HL-60/S4 treated with retinoic acid at 250 ng/mL for 4 days and 3 days (cell line): ENCODE results near the gene DCTN3.

ENCODE experiments used
- in situ Hi-C: fragments of 300-500 bp; cut with MboI; formaldehyde crosslinking; loops from 2 replicates; pipeline ENCODE4 v1.7.0; 2022; ENCODE audit warnings: low sequenced_read_pairs

The DCTN3 gene

DNA sequence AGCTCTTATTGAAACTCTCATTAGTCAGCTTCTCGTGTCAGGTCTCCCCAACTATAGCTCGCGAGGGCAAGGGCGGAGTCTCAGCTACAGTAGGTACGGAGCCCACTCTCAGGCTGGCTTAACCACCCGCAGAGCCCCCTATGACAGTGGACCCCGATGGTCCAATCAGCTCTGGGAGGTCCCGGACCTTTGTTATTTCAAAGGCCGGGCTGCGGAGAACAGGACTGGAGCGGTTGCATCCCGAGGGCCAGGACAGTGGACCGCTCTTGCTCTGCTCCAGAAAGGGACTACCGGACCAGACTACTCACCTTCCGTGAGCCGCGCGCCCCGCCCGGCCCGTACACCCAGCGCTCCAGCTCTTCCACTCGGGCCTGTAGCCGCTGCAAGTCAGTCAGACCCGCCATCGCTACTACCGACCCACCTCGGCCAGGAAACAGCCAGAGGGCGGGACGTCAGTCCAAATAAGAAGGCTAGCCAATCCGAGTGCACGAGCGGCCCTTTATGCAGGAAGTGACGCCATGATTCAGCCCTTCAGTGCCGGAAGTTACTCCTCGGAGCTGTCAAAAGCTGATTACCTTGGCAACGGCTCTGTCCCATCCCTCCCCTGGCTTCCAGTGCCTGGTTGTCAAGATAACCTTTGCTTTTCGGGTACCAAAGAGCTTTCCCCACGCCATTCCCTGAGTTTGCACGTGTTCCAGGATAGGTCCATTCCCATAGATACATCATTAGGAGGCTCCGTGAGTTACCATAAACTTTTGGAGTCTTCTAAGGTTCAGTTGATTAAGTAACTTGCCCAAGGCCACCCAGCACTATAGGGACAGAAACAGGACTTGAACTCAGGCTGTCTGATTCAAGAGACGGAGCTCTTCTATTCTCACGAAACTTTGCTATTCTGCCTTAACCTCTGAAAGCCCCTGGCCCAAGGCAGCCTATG lies at the start of gene DCTN3:
Gene DCTN3 (minus strand): TSS at position 435 of the 934 bp plus-strand sequence. CDS start 31 bp downstream, at position 404.
- in situ Hi-C loops, result no loop called here

DNA sequence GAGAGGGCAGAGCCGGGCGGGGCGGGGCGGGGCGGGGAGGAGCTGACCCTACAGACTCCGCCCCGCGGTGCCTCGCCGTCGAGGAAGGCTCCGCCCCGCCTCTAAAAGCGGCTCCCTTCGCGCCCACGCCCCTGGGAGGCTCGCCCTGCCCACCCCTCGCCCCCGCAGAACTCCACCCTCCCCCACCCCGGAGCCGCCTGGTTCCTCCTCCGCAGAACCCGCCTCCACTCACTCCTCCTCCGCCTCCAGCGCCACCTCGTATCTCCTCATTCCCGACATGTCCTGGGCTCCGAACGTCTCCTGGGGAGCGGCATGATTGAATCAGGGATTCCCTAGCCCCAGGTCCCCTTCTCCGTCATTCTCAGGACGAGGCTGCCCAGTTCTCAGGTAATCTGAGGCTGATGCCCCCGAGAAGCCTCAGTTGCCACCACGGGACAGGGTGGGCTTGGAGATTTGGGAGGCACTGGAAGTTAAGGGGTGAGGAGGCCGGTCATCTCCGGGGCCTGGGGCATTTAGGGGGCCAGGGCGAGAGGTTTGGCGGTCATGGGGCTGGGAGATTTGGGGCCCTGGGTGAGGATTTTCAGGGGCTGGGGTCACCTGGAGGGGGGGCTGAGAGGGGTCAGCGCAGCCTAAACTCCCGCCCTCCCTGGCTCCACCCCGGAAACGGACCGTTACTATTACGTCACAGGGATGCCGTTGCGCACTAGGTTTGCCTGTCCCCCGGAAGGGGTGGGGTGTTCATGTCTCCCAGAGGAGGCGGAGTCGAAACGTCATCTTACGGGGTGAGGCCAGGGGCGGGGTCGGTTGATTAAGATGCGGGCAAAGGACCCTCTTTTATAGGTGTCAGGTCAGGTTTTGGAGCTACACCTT lies 45.3 kb upstream of the DCTN3 start:
- in situ Hi-C loops, result loop anchor here (10.0 kb wide), 1 partner anchor 61 kb away; no protein-coding TSS in a partner anchor

DNA sequence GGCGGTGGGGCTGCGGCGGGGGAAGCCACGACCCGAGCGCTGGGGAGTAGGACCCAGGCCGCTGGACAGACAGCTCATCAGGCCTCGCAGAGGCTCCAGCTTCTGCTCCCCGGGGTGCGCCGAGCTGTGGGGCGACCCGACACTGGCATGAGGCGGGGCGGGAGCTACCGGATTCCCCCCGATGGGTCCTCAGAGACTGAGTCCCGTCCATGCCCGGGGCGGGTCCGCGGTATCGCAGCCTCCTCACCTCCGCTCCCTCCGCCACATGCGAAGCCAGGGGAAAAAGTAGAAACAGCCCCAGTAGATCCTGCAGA lies 44.7 kb upstream of the DCTN3 start:
- in situ Hi-C loops, result loop anchor here (10.0 kb wide), 1 partner anchor 60 kb away; no protein-coding TSS in a partner anchor

DNA sequence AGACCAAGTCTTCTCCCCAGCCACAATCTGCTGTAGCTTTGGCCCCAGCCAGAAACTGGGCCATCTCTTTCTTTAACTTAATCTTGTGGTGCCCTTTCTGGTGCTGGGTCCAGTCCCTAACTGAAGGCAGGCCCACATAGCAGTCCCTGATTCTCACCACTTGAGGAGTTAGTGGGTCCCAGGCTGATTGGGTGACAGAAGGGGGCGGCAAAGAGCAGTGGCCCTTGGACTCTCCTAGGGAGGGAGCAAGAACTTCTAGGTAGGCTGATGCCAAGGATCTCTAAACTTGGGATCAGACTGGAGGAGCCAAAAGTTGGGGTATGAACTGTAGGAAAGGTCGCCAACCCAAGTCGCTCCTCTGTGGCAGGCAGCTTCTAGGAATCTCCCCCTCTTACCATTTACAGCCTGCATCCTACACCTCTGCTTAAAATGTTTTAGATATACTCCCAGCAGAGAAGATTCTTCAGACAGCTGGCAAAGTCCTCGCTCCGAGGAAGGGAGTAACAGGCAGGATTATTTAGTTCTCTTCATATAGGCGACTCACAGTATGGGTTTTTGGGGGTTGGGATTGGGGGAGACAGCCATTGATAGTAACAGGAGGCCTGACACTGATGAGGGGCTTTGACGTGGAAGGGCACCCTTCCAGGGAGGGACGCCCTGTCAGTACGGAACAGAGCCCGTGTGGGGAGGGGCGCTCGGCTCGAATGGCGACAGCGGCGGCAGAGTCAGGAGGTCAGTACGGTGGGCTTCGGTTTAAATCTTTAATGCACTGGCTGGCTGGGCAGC lies 44.2 kb upstream of the DCTN3 start:
- in situ Hi-C loops, result loop anchor here (10.0 kb wide), 1 partner anchor 60 kb away; no protein-coding TSS in a partner anchor

DNA sequence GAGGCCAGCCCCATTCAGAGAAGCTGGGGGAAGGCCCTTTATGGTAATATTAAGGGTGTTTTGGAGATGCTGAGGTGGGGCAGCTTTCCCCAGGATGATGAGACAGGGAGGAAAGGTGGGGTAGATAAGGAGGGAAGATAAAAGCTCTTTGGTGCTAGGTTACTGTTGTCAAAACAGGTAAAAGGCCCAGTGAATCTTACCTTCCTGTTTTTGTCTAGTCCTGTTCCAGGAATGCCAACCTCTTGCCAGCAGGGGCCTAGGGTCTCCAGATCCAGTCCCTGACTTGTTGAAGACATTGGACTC lies 43.0 kb upstream of the DCTN3 start:
- in situ Hi-C loops, result loop anchor here (10.0 kb wide), 1 partner anchor 58 kb away; no protein-coding TSS in a partner anchor

DNA sequence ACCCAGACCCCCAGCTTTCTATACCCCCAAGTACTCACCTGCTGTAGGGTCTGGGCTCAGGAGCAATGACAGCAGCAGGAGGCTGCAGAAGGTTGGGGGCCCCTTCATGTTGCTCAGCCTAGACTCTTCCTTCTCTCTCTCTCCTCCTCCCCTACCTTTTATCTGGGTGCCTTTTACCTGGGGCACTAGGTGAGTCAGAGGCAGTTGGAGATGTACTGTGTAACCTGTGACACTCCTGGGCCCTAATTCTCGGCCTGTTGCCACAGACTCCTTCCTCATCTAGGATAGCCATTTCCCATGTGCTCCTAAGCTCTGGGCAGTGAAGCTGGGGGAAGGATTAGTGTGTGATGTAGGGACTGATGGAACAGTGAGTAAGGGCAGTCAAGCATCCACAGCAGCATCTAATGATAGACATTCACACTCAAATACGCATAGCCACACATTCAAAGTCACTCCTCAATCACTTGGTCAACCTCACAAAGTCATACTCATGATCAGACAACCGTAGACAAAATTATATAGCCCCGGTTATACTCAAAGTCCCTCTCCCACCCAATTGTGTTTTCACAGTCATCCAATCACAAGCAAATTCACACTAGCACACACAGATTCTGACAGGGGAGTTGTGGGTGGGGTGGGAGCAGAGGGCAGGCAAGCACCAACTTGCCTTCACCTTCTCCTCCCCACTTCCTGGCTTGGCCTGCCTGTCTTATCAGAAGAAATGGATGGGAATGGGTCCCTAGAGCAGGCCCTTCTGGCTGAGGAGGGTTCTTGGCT lies 42.4 kb upstream of the DCTN3 start, which contains the start of gene CCL27:
Gene CCL27 (minus strand): TSS at position 132 of the 777 bp plus-strand sequence. CDS start 24 bp downstream, at position 108.
- in situ Hi-C loops, result loop anchor here (10.0 kb wide), 1 partner anchor 58 kb away; no protein-coding TSS in a partner anchor

DNA sequence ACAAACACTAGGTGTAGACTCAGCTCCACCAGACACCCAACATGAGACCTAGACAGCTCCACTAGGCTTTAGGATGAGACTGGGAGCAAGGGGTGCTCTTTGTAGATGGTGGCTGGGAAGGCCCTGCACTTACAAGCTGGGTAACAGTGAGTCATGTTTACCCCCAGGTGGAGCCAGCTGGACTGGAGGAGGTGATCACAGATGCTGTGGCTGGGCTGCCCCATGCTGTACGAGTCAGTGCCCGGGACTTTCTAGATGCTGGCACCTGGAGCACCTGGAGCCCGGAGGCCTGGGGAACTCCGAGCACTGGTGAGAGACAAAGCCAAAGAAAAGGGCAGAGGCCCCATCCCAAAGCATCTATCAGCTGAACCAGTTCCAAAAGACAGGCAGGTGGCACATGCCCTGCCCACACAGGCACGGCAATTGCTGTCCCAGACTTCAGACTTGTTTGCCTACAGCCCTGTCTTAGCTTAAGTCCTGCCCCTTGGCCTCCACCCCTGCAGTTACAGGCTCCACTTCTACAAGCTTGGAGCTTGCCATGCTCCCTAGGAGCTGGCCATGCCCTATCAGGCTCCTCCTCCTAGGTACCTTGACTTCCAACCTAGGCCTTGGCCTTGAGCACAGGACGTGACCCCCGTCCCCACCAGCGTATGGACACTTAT lies 39.4 kb upstream of the DCTN3 start:
- in situ Hi-C loops, result loop anchor here (10.0 kb wide), 1 partner anchor 55 kb away; no protein-coding TSS in a partner anchor

DNA sequence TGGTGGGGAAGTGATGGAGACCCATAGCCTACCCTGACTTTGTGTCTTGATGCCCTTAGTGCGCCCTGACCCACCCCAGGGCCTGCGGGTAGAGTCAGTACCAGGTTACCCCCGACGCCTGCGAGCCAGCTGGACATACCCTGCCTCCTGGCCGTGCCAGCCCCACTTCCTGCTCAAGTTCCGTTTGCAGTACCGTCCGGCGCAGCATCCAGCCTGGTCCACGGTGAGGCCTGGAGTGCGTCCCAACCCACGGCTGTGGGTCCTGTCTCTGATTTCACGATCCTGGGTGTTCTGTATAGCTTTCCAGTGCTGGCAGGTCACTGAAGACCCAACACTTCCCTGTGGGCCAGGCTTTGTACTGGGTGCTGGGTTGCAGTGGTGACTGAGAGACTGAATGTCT lies 38.2 kb upstream of the DCTN3 start:
- in situ Hi-C loops, result no loop called here

DNA sequence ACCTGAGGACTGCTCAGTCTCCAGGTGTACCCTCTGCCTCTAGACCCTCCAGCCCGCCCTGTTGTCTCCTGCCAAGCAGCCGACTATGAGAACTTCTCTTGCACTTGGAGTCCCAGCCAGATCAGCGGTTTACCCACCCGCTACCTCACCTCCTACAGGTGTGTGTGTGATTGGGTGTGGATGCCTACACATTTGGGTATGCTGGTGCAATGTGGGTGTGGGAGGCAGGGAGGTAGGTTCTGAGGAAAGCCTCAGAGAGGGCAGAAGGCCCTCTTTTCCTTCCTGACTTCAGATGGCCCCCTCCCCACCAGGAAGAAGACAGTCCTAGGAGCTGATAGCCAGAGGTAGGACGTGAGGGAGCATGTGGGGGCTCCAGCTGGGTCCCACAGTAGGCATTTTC lies 36.7 kb upstream of the DCTN3 start:
- in situ Hi-C loops, result no loop called here

DNA sequence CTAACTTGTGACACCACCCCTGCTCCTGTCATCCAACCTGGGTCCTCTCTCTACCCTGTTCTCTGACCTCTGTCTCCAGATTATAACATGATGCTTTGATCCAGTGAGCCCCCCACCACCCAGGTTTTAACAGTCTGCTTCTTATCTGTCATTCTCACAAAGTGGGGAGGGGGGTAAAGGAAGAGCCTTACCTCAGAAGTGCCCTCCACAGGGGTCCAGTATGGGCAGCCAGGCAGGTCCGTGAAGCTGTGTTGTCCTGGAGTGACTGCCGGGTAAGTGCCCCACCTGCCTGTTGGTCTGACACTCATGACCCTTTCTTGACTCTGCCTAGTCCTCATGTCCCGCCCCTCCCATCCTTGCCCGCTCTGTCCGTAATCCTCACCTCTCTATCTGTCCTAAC lies 35.1 kb upstream of the DCTN3 start:
- in situ Hi-C loops, result no loop called here

DNA sequence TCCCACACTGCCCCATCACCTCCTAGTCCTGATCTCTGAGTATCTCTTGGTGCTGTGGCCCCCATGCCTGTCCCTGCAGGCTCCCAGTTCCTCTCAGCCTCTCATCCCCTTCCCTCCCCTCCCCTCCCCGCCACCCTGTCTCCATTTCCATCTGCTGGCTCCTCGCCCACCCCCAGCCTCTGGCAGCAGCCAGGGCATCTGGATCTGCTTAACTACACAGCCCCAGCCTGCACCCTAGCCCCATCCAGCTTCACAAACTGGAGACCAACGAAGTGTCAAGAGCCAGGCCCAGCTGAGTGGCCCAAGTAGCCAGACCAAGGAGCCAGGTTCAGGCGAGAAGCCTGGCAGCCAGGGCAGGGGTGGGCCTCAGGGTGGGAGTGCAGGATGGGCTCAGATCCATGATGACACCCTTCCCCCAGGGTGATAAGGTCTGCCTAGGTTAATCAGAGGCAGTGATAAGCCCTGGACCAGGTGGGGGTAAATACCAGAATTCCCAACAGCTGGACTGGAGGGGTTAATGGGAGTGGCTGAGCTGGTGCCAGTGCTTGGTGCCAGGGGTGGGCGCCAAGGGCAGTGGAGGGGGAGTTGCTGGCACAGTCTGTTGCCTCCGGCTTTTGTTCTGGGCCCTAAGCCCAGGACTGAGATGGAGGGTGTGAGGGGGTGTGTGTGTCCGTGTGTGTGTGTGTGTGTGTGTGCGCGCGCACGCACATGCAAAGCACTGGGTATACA lies 34.2 kb upstream of the DCTN3 start:
- in situ Hi-C loops, result no loop called here

DNA sequence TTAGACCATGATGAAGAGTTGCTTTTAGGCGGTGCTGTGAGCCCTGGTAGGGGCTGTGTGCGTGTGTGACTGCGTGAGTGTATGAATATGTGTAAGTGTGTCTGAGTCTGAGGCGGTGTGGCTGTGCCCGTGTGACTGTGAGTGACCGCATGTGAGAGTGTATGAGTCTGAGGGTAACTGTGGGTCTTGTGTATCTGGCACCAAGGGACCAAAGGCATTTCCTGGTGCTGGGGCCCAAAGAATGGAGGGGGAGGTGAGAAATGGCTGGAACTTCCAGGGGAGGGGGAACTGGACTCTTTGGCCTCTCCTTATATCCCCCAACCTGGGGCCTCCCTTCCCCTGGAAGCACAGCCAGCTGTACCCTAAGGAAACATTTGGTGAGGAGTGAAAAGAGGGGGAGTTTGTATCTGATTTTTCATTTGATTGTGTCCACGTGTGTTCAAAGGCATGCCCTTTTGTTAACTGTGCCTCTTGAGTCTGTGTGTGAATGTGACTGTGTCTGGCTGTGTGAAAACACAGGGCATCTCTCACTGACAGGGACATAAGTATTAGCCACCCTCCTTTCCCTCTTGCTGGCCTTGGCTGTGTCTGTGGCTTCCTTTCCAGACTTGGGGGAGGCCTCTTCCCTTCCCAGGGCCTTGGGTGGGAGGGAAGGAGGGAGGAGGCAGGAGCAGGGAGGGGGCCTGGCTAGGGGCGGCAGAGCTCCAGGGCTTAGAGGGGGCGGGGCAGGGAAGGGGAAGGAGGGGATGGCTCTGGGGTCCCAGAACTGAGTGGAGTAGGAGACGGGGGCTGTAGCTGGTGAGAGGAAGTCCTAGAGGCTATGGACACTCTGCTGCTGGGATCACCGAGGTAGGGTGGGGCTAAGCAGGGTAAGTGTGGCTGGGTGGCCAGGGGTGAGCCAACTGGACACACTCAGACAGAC lies 33.1 kb upstream of the DCTN3 start:
- in situ Hi-C loops, result no loop called here

DNA sequence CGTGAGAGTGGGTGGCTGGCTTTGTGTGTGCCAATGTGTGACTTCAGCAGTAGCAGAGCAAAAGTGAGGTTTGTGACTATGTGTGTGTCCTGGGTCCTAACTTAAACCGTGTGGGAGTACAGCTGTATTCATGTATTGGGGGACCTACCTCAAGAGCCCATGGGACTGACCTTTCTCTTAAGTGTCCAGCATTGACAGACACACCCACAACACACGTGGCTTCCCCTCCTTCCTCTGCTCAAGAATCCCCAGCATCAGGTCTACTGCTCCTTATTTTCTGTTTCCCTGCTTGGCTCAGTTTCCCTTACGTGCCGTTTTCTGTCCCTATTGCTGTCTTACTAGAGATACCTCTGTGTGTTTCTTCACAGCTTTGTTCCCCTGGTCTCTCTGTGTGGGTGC lies 32.3 kb upstream of the DCTN3 start:
- in situ Hi-C loops, result no loop called here

DNA sequence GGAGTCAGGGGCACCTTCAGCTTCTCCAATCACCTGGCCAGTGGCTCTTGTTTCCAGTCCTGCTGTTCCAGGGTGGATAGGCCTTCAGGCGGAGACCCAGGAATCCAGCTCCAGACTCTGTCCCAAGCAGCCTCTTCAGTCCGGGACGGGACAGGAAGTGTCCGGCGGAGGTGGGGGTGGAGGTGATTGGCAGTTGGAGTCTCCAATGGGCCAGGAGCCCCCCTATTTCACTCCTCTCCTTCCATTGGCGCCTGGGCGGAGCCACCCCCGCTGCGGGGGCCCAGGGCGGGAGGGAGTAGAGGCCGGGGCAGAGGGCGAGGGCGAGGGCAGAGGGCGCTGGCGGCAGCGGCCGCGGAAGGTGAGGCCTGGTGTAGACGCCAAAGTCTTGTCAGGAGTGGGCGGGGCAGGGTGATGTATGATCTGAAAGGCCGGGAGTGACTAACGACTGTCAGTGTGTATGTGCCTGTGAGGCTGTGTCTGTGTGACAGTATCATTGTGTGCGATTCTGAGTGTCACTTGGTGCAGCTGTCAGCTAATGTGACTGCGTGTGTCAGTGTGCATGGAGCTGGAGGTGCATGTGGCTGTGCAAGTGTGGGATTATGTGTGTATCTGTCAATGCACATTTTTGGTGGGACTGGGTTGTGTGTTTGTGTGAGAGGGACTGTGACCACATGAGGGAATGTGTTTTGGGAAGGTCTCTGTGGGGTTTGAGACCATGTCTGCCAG lies 31.7 kb upstream of the DCTN3 start, which contains the start of gene IL11RA:
Gene IL11RA (plus strand): TSS at position 310 of the 726 bp plus-strand sequence. CDS start 3,033 bp downstream, outside the sequence.
- in situ Hi-C loops, result no loop called here

DNA sequence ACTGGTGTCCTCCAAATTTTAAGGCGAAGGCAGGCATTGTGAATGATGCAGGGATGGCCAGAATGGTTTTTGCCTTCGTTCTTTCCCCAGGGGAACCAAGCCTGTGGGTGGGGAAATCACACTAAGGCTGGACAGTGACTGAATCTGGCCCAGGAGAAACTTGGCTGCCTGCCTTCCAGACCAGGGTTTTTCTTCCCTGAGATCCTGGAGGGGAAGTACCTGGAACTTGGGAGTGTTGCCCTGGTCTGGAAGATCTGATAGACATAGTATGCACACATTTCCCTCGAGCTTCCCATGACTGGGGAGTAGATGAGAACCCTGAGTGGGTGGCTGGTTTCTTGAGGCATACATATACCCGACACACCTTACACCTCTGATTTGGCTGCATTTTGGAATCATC lies 31.0 kb upstream of the DCTN3 start:
- in situ Hi-C loops, result no loop called here

DNA sequence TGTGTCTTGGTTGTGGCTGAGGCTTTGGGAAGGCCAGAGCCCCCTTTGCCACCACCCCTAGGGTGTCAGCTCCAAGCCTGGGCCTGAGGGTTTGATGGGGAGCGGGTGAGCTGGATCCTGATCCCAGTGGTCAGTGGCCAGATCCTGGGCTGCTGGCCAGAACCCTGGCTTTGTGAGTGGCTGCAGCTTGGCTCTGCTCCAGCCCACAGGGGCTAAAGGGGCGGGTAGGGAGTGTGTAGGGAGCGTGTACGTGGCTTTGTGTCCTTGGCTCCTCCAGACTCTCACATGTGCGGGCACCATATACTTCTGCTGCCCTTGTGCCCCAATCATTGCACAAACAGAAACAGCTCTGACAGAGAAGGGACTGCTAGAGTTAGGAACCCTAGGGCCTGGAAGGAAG lies 30.5 kb upstream of the DCTN3 start:
- in situ Hi-C loops, result no loop called here

DNA sequence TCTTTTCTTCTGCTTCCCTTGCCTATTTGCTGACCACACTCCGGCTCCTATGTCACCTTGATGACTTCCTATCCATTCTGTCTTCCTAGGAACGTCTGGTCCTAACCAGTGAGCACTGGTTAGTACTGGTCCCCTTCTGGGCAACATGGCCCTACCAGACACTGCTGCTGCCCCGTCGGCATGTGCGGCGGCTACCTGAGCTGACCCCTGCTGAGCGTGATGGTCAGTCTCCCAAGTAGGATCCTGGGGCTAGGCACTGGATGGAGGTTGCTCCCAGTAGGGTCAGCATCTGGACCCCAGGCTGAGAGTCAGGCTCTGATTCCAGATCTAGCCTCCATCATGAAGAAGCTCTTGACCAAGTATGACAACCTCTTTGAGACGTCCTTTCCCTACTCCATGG lies 28.4 kb upstream of the DCTN3 start:
- in situ Hi-C loops, result no loop called here
